Loucy (cell line): Measurements from ENCODE around the gene CGB3.
"Not testable (repeated sequence)": the region's sequence is repeated elsewhere in the genome, so short reads cannot be mapped to it uniquely, and the experiment has no call there.

Source experiments
- CTCF ChIP-seq: fragments of 200-600 bp; sonication (generic); conservative IDR thresholded peaks from 2 replicates; pipeline ENCODE4 v1.5.1; 2014; ENCODE audit warnings: mild to moderate bottlenecking, antibody characterized with exemption, low read length
- EZH2phosphoT487 ChIP-seq: fragments of 200-600 bp; IDR thresholded peaks from 2 replicates; pipeline ENCODE4 v1.6.1; 2018; ENCODE audit warnings: antibody characterized with exemption, mild to moderate bottlenecking, moderate library complexity, borderline replicate concordance

GRCh38 chr19:49042666-49043065 lies 18.5 kb upstream of the CGB3 start:
- TF ChIP-seq CTCF, EZH2phosphoT487: not testable (repeated sequence)
